Right lobe of liver (tissue), 4 donors: ENCODE results near the gene GALNT17.

ENCODE experiments used
- POLR2A ChIP-seq: fragments of 450-650 bp; IDR thresholded peaks from one replicate; pipeline ENCODE4 v1.6.1; 2017; ENCODE audit warnings: antibody characterized with exemption, mild to moderate bottlenecking
- TF ChIP-seq, protein P1 (sequence below), 4 donors: fragments of 200-600 bp in 3 of 4; fragments of 450-650 bp in 1 of 4; IDR thresholded peaks; one replicate each; pipeline versions ENCODE4 v1.5.1 to v1.8.0; 2016 to 2022; ENCODE audit warnings: antibody characterized with exemption in 4 of 4, mild to moderate bottlenecking in 2 of 4
- donor health status: DM: no; HTN: no; CAD: no.
- donor health status: DM: no; HTN: no; CAD: no.
- donor health status: DM: no; HTN: yes; CAD: no.

DNA sequence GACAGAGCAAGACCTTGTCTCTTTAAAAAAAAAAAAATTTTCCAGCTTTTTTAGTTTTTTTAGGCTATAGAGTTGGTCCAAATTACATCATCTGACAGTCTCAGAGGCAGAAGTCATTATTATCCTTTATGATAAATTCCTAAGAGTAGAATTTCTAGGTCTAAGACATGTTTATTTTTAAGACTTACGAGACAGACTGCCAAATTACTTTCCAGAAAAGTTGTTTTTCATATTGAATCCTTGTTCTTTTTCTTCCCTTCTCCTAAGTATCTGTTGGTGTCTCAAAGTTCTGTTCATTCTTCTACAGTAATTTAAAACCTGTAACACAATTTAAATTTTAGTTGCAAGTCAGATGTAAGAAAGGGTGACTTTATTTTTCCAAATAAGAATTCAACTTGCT is 421.4 kb downstream of the GALNT17 start:
- TF ChIP-seq, protein P1, sequence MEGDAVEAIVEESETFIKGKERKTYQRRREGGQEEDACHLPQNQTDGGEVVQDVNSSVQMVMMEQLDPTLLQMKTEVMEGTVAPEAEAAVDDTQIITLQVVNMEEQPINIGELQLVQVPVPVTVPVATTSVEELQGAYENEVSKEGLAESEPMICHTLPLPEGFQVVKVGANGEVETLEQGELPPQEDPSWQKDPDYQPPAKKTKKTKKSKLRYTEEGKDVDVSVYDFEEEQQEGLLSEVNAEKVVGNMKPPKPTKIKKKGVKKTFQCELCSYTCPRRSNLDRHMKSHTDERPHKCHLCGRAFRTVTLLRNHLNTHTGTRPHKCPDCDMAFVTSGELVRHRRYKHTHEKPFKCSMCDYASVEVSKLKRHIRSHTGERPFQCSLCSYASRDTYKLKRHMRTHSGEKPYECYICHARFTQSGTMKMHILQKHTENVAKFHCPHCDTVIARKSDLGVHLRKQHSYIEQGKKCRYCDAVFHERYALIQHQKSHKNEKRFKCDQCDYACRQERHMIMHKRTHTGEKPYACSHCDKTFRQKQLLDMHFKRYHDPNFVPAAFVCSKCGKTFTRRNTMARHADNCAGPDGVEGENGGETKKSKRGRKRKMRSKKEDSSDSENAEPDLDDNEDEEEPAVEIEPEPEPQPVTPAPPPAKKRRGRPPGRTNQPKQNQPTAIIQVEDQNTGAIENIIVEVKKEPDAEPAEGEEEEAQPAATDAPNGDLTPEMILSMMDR (IDR thresholded peaks at IDR 0.05), result no peak
- no peak for TF ChIP-seq POLR2A
